ENCODE results near the gene CKS1B.
A peak's percentile ranks its signal among the peaks of the same experiment; 100 is the strongest.

- peak; percentile 74 for TF ChIP-seq USF2 (IDR thresholded peaks at IDR 0.05)
- TF ChIP-seq REST (IDR thresholded peaks at IDR 0.05): no peak
- TF ChIP-seq CTCF (IDR thresholded peaks at IDR 0.05): 0 out of 3 replicates have a peak, but pooled peaks have one; percentile 29
- no peak for TF ChIP-seq MAZ (IDR thresholded peaks at IDR 0.05; ENCODE audit: borderline replicate concordance, low read depth, low read length)
- TF ChIP-seq POLR2A (IDR thresholded peaks at IDR 0.05; ENCODE audit: low read length): no peak
- no peak for TF ChIP-seq ATOH8 (CRISPR knock-in tag; IDR thresholded peaks at IDR 0.05; ENCODE audit: low read depth)
- no peak for TF ChIP-seq MAX (IDR thresholded peaks at IDR 0.05)
- TF ChIP-seq CEBPB (IDR thresholded peaks at IDR 0.05): no peak
- no peak for TF ChIP-seq POLR2AphosphoS2 (conservative IDR thresholded peaks at IDR 0.05; ENCODE audit: low read length)
- TF ChIP-seq EP300 (IDR thresholded peaks at IDR 0.05): no peak
- 0 out of 5 replicates have a peak, but pooled peaks of 1 of the 2 experiments have one; percentile 12 for TF ChIP-seq JUN (IDR thresholded peaks at IDR 0.05)
- no peak for TF ChIP-seq HES2 (IDR thresholded peaks at IDR 0.05)
- TF ChIP-seq HDAC2 (IDR thresholded peaks at IDR 0.05): no peak
- TF ChIP-seq RFX5 (IDR thresholded peaks at IDR 0.05): no peak
Observed at GRCh38 chr1:154955718-154956543, 18.6 kb upstream of the CKS1B start, which contains the start of gene PBXIP1.
